Sigmoid colon (tissue), 4 donors: ENCODE measurements around the gene OR51M1.

Source experiments
- EP300 ChIP-seq, 4 donors: sonication (generic); formaldehyde crosslinking; IDR thresholded peaks; one replicate each; pipeline ENCODE4 v1.6.1; 2017; ENCODE audit warnings: antibody characterized with exemption in 4 of 4
- POLR2A ChIP-seq, 2 donors: fragments of 450-650 bp; IDR thresholded peaks; one replicate each; pipeline ENCODE4 v1.6.1; 2016; ENCODE audit warnings: antibody characterized with exemption in 2 of 2, mild to moderate bottlenecking in 2 of 2, moderate library complexity in 2 of 2
- TF ChIP-seq, protein P1 (sequence below), 4 experiments: fragments of 450-650 bp in 3 of 4; fragments of 200-600 bp in 1 of 4; IDR thresholded peaks; one replicate each; pipeline ENCODE4 v1.5.1; 2016 to 2019; ENCODE audit warnings: antibody characterized with exemption in 4 of 4, mild to moderate bottlenecking in 3 of 4, moderate library complexity in 2 of 4

DNA sequence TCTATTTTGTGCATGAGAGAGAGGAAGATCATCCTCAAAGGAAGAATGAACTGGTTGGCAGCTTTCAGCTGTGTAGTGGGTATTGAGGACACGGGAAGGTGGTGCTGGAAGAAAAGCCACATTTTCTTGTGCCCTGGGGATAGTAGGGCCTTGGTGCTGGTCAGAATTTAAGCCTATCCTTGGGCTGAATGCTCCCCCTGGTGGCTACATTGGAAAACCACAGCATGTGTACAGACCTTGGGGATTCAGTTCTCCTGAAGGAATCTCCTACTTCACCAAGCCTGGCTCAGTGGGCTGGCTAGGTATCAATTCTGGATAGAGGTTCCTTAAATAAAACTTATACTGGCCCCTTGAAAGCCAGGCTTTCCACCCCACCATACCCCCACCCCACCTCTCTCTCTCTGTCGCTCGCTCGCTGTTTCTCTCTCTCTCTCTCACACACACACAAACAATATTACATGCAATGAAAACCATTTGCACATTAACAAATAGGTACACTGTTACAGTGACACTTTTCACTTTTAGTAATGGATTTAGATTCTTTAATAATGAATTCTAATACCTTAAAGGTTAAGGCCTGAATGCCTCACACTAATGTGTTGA is 2.8 kb upstream of the OR51M1 start:
- TF ChIP-seq, protein P1, sequence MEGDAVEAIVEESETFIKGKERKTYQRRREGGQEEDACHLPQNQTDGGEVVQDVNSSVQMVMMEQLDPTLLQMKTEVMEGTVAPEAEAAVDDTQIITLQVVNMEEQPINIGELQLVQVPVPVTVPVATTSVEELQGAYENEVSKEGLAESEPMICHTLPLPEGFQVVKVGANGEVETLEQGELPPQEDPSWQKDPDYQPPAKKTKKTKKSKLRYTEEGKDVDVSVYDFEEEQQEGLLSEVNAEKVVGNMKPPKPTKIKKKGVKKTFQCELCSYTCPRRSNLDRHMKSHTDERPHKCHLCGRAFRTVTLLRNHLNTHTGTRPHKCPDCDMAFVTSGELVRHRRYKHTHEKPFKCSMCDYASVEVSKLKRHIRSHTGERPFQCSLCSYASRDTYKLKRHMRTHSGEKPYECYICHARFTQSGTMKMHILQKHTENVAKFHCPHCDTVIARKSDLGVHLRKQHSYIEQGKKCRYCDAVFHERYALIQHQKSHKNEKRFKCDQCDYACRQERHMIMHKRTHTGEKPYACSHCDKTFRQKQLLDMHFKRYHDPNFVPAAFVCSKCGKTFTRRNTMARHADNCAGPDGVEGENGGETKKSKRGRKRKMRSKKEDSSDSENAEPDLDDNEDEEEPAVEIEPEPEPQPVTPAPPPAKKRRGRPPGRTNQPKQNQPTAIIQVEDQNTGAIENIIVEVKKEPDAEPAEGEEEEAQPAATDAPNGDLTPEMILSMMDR (IDR thresholded peaks at IDR 0.05) = peak in 3 of 4 experiments; percentile 20 to 51 (median 27)
- TF ChIP-seq EP300 (IDR thresholded peaks at IDR 0.05) = no peak
- TF ChIP-seq POLR2A (IDR thresholded peaks at IDR 0.05) = no peak
